Left renal cortex interstitium (tissue), 4 donors: ENCODE measurements around the gene SOWAHD. TPM values are rescaled to one million over a fixed set of nuclear protein-coding genes. Genes with fewer than 3 reads are reported as not detected.
"Not testable (repeated sequence)": the region's sequence is repeated elsewhere in the genome, so short reads cannot be mapped to it uniquely, and the experiment has no call there.

Experiments
- DNase-seq, 4 donors: peaks; one replicate each; pipeline ENCODE4 v3.0.0-alpha.2; 2013; ENCODE audit warnings: low read depth in 4 of 4, low spot score in 2 of 4, missing footprints in 1 of 4
- polyA plus RNA-seq, 4 donors: library from polyadenylated mRNA; unstranded; fragments of 120-200 nt; gene quantifications; one replicate each; pipeline ENCODE4 v1.2.1, GENCODE V29; 2013; ENCODE audit not compliant: insufficient read length in 4 of 4

Gene SOWAHD
- polyA plus RNA-seq, 4 donors, result 0.40 to 0.79 (median 0.61) TPM

DNA sequence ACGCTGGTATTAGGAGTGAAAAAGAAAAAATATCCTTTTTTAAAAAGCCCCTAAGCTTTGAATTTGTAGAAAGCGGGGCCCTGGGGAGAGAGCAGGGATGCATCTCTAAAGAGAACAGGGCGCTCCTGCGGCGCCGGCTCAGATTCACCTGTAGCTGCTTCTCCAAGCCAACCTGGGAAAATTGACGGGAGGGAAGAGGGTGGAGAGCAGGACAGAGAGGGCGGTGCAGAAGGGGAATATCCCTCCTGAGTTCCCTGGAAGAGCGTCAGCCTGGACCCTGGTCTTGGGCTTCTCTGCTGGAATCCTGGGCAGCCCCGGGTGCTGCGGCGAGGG, 776 bp upstream of the SOWAHD start:
- DNase-seq, result no peak

DNA sequence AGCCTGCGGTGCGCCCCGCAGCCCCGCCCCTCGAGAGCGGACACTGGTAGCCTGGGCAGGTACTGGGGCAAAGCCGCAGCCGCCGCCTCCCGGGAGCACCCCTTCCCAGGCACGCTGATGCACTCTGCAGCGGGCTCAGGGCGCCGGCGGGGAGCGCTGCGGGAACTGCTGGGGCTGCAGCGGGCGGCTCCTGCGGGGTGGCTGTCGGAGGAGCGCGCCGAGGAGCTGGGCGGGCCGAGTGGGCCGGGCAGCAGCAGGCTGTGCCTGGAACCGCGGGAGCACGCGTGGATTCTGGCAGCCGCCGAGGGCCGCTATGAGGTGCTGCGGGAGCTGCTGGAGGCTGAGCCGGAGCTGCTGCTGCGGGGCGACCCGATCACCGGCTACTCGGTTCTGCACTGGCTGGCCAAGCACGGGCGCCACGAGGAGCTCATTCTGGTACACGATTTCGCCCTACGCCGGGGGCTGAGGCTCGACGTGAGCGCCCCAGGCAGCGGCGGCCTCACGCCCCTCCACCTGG, 401 bp downstream of the SOWAHD start:
- DNase-seq, result no peak

DNA sequence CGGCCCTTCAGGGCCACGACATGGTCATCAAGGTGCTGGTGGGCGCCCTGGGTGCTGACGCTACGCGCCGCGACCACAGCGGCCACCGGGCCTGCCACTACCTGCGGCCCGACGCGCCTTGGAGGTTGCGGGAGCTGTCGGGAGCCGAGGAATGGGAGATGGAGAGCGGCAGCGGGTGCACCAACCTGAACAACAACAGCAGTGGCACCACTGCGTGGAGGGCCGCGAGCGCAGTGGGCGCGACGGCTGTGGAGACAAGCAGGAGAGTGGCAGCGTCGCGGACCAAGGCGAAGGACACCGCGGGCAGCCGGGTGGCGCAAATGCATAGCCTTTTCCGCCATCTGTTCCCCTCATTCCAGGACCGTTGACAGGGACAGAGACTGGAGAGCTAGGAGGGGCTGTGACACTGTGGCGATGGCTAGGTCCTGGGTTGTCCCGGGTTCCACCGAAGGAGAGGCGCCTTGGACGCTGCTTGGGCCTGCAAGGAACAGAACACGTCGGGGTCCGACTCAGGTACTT, 919 bp downstream of the SOWAHD start:
- DNase-seq, result no peak

DNA sequence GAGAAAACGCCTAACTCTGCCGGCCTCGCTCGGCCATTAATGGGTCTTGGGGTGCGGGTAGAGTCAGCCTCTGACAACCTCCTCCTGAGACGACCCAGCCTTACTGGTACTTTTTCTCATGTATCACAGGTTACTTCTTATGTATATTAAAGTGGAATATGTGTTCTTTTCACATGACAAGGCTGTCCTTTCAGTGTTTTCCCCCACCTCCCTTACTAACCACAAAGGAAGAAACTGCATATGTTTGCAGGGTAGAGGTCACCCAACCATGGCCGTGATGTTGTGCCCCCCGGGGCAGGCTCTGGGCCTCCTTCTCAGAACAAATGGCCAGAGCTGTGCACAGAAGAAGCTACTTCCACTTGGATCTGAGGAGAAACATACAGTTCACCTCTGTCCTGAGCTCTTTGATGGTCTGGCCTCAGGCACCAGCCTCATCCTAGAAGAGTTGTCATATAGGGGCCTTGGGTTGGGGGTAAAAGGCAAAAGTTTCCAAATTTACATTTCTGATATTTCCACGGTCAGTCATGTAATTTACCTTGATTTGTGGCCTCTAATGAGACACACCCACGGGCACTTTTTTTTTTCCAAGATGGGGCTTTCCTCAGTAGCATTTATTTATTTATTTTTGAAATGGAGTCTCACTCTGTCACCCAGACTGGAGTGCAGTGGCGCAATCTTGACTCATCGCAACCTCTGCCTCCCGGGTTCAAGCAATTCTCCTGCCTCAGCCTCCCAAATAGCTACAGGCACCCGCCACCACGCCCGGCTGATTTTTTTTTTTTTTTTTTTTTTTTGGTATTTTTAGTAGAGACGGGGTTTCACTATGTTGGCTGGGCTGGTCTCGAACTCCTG, 1.9 kb downstream of the SOWAHD start:
- DNase-seq, result no peak

DNA sequence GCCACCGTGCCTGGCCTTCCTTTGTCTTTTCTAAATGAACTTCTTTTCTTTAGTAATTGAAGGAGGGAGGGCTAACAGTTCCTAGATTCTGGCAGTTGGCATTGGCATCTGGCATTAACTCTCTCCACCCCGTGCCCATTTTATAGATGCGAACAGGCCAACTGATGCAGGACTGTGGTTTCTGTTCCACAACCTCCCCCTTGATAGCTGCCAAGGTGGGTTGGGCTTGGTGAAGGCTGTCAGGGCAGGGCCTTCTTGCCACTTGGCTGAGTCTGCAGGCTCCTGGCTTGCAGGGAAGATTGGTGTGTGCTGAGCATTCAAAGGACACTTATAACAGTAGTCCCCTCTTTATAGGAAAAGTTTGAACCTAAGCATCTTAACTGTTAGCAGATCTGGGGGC, 4.3 kb downstream of the SOWAHD start:
- no peak for DNase-seq

DNA sequence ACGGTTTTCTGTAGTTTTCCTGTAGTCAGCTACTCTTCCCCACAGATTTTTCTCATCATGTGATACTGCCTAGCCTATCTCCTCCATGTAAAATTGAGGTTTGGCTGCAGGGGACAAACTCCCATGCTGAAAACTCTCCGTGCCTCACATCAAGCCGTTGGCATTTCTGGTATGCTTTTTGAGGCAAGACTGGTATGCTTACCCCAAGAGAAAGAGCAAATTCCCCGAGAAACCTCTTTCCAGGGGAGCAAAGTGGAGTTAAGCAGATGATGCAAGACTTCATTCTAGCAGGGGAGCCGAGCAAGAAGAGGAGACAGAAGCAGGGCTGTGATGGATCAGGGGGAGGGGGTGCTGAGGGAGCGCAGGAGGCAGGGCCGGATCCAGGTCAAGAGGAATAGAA, 4.8 kb downstream of the SOWAHD start:
- no peak for DNase-seq

DNA sequence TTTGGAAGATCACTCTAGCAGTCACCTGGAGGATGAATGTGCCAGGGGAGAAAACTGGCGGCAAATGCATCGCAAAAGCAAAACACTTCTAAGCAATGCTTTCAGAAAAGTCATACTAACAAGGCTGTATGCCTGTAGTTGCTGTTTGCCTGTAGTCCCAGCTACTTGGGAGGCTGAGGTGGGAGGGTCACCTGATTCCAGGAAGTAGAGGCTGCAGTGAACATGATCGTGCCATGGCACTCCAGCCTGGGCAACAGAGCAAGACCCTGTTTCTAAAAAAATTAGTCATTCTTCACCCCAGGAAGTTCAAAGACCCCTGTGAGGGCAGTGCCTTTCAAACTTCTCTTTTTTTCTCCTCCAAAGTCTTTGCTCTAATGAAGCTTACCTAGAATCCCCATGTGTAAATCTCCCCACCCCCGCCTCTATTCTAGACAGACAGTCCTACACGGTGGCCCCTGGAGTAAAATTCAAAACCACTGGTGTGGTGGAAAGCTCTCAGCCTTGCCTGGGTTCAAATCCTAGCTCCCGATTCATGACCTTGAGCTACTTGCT, 5.5 kb downstream of the SOWAHD start:
- DNase-seq, result no peak

DNA sequence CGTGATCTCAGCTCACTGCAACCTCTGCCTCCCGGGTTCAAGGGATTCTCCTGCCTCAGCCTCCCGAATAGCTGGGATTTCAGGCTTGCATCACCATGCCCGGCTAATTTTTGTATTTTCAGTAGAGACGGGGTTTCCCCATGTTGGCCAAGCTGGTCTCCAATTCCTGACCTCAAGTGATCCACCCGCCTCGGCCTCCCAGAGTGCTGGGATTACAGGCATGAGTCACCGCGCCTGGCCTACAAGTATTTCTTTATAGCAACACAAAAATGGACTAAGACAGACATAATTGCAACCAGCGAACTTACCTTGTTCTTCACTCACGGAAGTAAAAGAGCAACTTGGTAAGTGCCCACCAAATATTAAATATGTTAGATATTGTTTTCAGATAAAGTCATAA, 10.0 kb downstream of the SOWAHD start:
- DNase-seq, result not testable (repeated sequence)

DNA sequence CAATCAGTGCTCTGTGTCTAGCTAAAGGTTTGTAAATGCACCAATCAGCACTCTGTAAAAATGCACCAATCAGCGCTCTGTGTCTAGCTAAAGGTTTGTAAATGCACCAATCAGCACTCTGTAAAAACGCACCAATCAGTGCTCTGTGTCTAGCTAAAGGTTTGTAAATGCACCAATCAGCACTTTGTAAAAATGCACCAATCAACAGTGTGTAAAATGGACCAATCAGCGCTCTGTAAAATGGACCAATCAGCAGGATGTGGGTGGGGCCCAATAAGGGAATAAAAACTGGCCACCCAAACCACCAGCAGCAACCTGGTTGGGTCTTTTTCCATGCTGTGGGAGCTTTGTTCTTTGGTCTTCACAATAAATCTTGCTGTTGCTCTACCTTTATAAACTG, 11.0 kb downstream of the SOWAHD start:
- not testable (repeated sequence) for DNase-seq

DNA sequence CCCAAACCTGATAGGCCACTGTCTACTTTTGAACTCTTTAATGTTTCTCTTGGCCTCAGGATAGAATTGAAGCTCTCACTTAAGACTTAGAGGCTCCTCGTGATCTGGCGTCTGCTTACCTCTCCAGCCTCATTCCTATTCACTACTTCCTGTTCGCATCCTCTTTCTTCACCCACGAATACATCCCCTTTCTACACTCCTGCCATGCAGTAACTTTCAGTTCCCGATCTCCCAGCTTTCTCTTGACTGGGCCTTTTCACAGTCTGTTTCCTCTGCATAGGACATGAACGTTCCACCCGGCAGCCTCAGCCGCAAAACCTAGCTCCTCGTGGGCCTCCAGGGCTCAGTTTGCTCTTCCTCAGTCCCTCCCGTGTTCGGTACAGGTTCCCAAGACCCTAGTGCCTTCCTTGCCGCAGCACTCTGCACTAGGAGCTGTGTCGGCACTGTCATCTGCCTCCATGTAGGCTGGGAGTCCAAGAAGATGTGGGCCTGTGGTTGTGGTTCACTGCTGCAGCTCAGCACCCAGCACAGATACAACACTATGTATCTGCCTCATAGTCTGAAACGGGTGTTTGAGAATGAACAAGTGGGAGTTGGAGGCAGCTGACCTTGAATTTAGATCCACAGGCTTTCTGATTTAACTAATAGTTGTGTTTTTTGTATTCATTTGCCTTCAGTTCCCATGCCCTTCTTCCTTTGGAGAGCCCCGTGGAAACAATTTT, 17.3 kb downstream of the SOWAHD start:
- DNase-seq, result no peak

DNA sequence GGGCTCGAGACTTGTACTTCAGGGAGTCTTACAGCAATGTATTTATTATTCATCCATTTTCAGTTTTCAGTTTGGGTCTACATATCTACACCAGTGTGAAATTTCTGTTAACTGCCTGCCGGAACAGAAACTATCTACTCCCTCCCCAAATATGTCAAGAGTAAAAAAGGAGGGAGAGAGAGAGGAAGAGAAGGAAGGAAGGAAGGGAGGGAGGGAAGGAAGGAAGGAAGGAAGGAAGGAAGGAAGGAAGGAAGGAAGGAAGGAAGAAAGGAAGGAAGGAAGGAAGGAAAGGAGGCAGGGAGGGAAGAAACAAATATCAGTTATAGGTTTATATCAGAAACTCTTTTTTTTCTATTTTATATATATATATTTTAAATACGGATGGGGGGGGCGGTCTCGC, 20.4 kb downstream of the SOWAHD start:
- no peak for DNase-seq

DNA sequence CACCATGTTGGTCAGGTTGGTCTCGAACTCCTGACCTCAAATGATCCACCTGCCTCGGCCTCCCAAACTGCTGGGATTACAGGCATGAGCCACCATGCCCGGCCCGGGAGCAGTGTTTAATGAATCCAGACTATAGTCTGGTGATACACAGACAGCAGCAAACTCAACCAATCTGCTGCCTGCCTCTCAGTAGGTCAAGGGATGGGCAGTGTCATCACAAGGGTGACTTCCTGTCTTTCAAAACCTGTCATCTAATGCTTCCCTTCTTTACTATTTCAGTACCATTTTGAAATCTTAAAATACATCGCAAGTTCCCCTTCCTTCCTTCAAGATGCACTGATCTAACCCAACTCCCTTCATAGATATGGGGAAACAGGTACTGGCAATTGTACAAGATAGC, 24.6 kb downstream of the SOWAHD start:
- no peak for DNase-seq

DNA sequence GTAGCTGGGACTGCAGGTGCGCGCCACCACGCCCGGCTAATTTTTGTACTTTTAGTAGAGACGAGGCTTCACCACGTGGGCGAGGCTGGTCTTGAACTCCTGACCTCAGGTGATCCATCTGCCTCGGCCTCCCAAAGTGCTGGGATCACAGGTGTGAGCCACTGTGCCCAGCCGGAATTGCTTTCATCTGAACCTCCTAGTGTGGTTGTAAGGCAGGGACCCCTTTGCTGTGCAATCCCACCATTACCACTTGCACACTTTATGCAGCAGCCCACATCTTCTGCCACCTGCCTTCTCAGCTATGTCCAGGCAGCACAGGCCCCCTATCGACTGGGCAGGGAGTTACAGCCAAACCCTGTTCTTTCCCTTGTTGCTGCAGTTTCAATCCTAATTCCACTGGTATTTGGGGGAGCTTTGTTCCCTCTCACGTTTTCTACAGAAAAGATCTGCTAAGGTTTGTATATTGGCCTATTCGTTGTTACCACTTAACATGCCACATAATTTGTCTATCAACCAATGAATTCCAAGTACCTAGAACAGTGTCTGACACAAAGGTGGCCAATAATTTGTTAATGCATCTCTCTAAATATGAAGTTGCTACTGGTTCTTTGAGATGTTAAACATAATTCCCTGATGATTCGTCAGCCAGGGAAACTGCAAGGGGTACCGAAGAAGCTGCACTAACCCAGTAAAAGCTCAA, 26.5 kb downstream of the SOWAHD start:
- no peak for DNase-seq

DNA sequence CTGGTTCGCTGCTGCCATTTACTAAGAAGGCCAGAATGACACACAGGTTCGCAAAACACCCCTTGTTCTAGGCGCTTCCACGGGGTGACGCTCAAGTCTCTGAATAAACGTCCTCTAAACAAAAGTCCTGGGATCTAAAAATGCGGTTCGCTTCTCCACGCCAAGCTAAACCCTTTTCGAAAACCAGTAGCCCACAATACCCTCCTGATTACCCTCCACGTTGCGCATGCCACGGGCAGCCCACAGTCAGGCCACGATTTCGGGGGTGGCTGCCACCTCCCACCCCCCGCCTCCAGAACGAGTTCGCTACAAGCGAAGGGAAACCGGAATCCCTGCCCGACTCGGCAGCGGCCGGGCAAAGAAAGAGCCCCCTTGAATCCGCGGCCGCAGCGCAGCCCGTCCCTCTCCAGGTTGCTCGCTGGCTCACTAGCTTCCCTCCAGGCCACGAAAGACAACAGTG, 32.6 kb downstream of the SOWAHD start:
- DNase-seq, result peak in 3 of 4 donors; percentile 17 to 29 (median 21)

DNA sequence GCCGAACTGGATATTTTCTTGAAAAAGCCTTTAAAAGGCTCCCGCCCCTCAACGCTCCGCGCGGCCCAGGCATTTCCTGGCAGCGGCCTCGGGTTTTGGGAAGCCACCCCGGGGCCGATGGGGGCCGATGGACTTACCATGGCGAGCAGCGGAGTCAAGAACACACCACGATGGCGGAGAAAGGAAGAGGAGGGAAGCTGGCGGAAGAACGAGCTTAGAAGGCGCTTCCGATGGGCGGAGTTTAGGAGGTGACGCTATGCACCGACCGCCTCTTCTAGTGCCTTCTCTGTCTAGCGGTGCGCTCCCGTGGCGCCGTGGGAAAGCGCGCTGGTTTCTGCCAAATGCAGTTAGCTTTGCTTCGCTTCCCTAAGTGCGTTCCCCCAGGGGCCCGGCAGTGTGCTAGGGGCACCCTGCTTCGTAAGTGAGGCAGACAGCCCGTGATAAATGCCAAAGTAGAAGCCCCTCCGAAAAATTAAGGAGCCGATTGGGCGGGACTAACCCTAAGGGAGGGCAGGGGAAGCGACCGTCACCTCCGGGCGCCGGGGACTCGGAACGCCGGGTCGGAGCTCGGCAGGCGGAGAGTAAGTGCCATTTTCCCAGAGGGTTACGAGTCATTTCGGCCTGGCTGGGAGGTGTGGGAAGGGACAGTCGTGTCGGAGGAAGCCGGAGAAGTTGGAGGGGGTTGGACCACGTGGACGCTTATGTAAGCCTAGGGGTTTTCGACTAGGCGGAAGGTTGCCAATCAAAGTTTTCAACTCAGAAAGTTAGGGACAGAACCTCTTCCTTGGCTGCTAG, 33.2 kb downstream of the SOWAHD start, which contains the start of gene RPL39:
TSS of gene RPL39 (minus strand) at position 194 of the 795 bp plus-strand sequence. CDS start at position 140, 54 bp downstream.
- peak; percentile 63 to 81 (median 78) for DNase-seq

DNA sequence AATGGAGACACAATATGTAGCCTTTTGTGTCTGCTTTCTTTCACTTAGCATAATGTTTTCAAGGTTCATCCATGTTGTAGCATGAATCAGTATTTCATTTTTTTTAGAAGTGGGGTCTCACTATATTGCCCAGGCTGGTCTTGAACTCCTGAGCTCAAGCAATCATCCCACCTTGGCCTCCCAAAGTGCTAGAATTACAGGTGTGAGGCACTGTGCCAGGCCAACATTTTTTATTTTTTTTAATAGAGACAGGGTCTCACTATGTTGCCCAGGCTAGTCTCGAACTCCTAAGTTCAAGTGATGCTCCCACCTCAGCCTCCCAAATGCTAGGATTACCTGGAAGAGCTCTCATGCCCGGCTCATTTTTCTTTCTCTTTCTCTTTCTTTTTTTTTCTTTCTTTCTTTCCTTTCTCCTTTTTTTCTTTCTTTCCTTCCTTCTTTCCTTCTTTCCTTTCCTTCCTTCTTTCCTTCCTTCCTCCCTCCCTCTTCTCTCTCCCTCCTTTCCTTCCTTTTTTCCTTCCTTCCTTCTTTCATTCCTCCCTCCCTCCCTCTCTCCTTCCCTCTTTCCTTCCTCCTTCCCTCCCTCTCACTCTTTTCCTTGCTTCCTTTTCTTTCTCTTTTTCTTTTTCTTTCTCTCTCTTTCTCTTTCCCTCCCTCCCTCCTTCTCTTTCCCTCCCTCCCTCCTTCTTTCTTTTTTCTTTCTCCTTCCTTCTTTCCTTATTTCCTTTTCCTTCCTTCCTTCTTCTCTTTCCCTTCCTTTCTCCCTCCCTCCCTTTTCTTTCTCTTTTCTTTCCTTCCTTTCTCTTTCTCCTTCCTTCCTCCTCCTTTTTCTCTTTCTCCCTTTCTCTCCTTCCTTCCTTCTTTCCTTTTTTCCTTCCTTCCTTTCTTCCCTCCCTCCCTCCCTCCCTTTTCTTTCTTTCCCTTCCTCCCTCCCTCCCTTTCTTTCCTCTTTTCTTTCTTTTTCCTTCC, 43.1 kb downstream of the SOWAHD start:
- no peak for DNase-seq

DNA sequence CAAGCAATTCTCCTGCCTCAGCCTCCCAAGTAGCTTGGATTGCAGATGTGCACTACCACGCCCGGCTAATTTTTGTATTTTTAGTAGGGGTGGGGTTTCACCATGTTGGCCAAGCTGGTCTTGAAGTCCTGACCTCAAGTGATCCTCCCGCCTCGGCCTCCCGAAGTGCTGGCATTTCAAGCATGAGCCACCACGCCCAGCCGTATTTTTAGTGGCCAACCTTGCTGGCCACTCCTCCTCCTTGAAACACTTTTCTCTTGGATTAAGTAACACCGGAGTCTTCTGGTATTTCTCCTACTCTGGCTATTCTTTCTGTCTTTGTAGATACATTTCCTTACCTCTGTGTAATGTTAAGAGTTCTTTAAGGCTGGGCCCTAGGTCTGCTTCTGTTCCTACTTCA, 44.2 kb downstream of the SOWAHD start:
- DNase-seq, result no peak

DNA sequence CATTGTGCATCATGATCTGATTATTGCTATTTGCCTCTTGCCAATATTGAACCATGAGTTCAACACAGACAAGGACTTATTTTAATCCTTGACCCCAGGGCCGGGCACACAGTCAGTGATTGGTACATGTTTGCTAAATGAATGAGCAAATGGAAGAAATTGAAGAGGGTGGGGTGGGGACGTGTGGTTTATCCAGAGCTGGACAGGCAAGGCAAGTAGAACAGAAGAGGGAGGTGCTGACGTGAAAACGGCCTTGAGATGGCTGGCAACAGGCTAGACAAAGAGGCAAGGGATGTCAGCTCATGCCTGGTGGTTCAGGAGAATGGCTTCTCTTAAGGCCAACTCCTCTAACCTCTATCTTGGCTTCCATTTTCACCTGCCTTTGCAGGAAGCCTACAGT, 50.1 kb downstream of the SOWAHD start:
- not testable (repeated sequence) for DNase-seq
